Chondrocyte (in vitro differentiated cells): ENCODE results near the gene TCEANC2. TPM values are rescaled to one million over a fixed set of nuclear protein-coding genes. Genes with fewer than 3 reads are reported as not detected.

ENCODE experiments used
- DNase-seq: peaks from one replicate; pipeline ENCODE4 v3.0.0; 2021; ENCODE audit warnings: mixed read lengths, low spot score
- H3K27ac Mint-ChIP-seq: one replicate; pipeline ENCODE4 v1.8.0; 2021; ENCODE audit warnings: mild to moderate bottlenecking, moderate library complexity, mixed read lengths; ENCODE audit not compliant: unreplicated experiment
- H3K27me3 Mint-ChIP-seq: 2 replicates; pipeline ENCODE4 v1.8.0; 2021; ENCODE audit warnings: low read depth, mixed read lengths
- H3K36me3 Mint-ChIP-seq: 2 replicates; pipeline ENCODE4 v1.8.0; 2021; ENCODE audit warnings: low read depth, mixed read lengths
- H3K4me1 Mint-ChIP-seq: 2 replicates; pipeline ENCODE4 v1.8.0; 2021; ENCODE audit warnings: low read depth, mild to moderate bottlenecking, mixed read lengths
- H3K4me3 Mint-ChIP-seq: one replicate; pipeline ENCODE4 v1.8.0; 2021; ENCODE audit warnings: mild to moderate bottlenecking, moderate library complexity, mixed read lengths; ENCODE audit not compliant: unreplicated experiment
- H3K9me3 Mint-ChIP-seq: 2 replicates; pipeline ENCODE4 v1.8.0; 2021; ENCODE audit warnings: low read depth, mixed read lengths
- total RNA-seq: library from RNA; stranded (reverse); gene quantifications from 3 replicates; pipeline ENCODE4 v1.2.1, GENCODE V29; 2021
- TF ChIP-seq, protein P1 (sequence below): fragments of 200-600 bp; sonication (generic); IDR thresholded peaks from 2 replicates; pipeline ENCODE4 v1.5.0; 2021; ENCODE audit warnings: antibody characterized with exemption, mild to moderate bottlenecking, moderate library complexity

The TCEANC2 gene
- total RNA-seq, 1 donor from 2014 or later, result 4.8 TPM

DNA sequence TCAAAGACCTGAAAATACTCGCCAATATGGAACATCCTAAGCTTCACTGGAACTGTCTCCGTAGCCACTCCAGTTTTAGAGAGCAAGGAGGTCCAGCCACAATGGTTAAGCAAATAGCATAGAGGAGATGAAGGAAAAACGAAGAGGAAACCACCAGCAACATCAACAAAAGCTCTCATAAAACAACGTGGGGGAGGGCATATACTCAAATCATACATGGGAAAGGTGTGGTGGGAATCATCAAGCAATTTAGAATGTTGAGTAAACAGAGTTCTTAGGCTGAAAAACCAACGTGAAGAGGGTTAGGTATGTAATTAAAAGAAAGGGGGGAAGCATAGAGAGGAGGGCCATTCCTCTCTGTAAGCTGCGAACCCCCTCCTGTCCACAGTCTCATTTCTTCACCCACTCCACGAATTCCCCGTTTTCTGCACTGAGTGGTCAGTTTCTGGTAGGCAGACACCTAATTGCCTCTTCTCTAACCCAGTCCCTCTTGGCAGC is 1.4 kb upstream of the TCEANC2 start:
- no peaks in the 10 kb centered on the region for H3K36me3 Mint-ChIP-seq
- DNase-seq, result no peak
- H3K9me3 Mint-ChIP-seq, result no peaks in the 10 kb centered on the region
- TF ChIP-seq, protein P1, sequence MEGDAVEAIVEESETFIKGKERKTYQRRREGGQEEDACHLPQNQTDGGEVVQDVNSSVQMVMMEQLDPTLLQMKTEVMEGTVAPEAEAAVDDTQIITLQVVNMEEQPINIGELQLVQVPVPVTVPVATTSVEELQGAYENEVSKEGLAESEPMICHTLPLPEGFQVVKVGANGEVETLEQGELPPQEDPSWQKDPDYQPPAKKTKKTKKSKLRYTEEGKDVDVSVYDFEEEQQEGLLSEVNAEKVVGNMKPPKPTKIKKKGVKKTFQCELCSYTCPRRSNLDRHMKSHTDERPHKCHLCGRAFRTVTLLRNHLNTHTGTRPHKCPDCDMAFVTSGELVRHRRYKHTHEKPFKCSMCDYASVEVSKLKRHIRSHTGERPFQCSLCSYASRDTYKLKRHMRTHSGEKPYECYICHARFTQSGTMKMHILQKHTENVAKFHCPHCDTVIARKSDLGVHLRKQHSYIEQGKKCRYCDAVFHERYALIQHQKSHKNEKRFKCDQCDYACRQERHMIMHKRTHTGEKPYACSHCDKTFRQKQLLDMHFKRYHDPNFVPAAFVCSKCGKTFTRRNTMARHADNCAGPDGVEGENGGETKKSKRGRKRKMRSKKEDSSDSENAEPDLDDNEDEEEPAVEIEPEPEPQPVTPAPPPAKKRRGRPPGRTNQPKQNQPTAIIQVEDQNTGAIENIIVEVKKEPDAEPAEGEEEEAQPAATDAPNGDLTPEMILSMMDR, result no peak
- peaks cover 15% of the 10 kb centered on the region for H3K4me1 Mint-ChIP-seq
- no peak overlapping the region for H3K4me3 Mint-ChIP-seq
- H3K27ac Mint-ChIP-seq, result no peak overlapping the region
- no peaks in the 10 kb centered on the region for H3K27me3 Mint-ChIP-seq

DNA sequence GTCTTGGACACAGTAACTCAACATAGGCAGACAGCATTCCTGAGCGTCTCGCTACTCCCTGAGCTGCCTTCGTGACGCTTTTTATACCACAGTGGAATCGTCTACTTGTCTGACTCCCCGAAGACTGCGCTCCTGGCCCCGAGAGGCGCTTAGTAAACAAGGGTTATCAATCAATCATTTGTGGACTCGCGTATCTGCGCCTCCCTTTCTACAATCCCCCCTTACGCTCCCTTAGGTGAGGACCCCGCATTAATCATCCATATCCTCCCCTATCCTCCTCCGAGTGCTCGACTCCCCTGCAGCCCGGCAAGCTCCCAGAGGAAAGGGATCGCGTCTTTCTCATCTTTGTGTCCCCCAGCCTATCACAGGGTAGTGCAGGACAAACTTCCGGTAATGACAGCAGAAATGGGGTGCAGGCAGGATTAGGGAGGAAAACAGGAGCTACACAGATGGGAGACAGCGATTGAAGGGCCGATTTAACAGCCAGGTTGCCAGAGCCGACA is 926 bp upstream of the TCEANC2 start:
- no peaks in the 10 kb centered on the region for H3K9me3 Mint-ChIP-seq
- no peak overlapping the region for H3K4me3 Mint-ChIP-seq
- H3K27ac Mint-ChIP-seq, result no peak overlapping the region
- DNase-seq, result no peak
- no peaks in the 10 kb centered on the region for H3K36me3 Mint-ChIP-seq
- H3K27me3 Mint-ChIP-seq, result no peaks in the 10 kb centered on the region
- H3K4me1 Mint-ChIP-seq, result peaks cover 10% of the 10 kb centered on the region
- TF ChIP-seq, protein P1, result no peak

DNA sequence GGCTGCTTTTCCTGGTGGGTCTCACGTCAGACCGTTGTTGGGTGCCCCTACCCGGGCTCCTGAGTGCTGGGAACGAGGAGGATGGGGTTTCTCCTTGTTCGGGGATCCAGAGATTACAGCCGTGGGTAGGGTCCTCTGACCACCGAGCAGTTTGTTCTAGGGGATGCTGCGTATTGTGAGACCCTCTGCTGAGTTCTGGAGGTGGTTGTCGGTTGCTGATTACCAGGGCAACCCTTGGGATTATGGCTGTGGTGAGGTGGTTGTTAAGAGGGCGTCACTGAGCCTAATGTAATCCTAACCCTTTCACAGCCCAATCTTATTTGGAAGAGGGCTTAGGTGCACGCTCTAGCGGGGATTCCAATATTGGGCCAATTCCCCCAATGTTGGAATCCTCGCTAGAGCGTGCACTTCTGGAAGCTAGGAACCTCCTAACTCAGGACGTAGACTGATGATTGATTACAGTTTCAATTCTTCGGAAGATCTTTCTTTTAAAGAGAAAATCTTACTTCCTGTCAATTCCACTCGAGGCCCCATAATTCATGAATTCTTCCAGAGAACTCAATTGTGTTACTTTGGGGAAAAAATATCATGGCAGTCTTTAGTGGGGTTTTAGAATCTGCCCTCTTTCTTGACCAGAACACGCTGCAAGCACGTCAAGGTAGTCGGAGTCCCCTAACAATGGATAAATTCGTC is 483 bp downstream of the TCEANC2 start:
- H3K4me3 Mint-ChIP-seq, result no peak overlapping the region
- DNase-seq, result no peak
- TF ChIP-seq, protein P1, result no peak
- peaks cover 7% of the 10 kb centered on the region for H3K4me1 Mint-ChIP-seq
- H3K9me3 Mint-ChIP-seq, result no peaks in the 10 kb centered on the region
- no peak overlapping the region for H3K27ac Mint-ChIP-seq
- H3K36me3 Mint-ChIP-seq, result no peaks in the 10 kb centered on the region
- no peaks in the 10 kb centered on the region for H3K27me3 Mint-ChIP-seq

DNA sequence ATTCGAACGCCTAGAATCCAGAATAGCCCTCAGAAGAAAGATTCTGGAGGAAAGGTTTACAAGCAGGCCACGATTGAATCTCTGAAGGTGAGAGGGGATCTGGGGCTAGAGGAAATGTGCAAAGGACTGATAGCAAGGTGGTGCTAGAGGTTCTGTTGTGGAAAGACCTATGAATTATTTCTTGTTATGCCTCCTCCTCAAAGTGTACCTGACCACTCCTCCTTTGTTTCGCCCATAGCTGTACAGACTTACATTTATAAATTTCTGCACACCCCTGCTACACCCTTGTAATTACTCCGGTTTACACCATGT is 986 bp downstream of the TCEANC2 start:
- peaks cover 7% of the 10 kb centered on the region for H3K4me1 Mint-ChIP-seq
- no peaks in the 10 kb centered on the region for H3K9me3 Mint-ChIP-seq
- no peak overlapping the region for H3K27ac Mint-ChIP-seq
- no peaks in the 10 kb centered on the region for H3K36me3 Mint-ChIP-seq
- TF ChIP-seq, protein P1, result no peak
- no peak for DNase-seq
- H3K4me3 Mint-ChIP-seq, result no peak overlapping the region
- no peaks in the 10 kb centered on the region for H3K27me3 Mint-ChIP-seq

DNA sequence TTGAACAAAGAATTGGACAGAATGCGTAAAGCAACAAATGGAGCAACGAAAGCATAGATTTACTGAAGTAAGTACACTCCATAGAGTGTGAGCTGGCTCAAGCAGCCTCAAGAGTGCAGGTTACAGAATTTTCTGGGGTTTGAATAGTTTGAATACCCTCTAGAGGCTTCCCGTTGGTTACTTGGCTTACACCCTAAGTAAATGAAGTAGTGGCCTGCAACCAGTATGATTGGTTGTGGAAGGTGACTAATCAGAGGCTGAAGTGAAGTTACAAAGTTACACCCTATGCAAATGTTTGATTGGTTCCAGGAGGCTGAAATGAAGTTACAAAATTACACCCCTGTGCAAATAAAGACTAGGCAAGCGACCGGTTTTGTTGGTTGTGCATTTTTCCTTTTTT is 10.9 kb downstream of the TCEANC2 start:
- no peaks in the 10 kb centered on the region for H3K27me3 Mint-ChIP-seq
- TF ChIP-seq, protein P1, result no peak
- no peak for DNase-seq
- no peaks in the 10 kb centered on the region for H3K9me3 Mint-ChIP-seq
- no peaks in the 10 kb centered on the region for H3K4me1 Mint-ChIP-seq
- H3K36me3 Mint-ChIP-seq, result no peaks in the 10 kb centered on the region
- H3K4me3 Mint-ChIP-seq, result no peak overlapping the region
- H3K27ac Mint-ChIP-seq, result no peak overlapping the region
